HG02571 (cell line): ENCODE results near the gene ANKUB1.

ENCODE experiments used
- ATAC-seq: cut with Tn5 transposase; IDR thresholded peaks from one replicate; pipeline ENCODE4 v1.9.1; 2021; ENCODE audit warnings: mild to moderate bottlenecking, moderate library complexity; ENCODE audit not compliant: unreplicated experiment

Gene ANKUB1

DNA sequence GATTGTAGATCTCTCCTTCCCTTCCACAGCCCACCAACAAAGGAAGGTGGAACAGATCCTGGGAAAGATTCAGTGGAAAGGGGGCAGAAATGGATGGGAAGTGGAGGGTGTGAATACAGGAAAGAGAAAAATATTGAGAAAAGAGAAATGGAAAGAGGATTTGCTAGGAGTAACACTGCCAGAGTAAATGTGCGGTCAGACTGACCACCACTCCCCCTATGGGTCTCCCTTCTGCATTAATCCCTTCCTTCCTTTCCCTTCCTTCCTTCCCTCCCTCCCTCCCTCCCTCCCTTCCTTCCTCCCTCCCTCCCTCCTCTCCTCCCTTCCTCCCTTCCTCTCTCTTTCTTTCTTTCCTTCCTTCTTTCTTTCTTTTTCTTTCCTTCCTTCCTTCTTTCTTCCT is 28.1 kb downstream of the ANKUB1 start:
- ATAC-seq, result no peak

- ATAC-seq, result no peak
Observed at GRCh38 chr3:149763565-149764195, 28.7 kb downstream of the ANKUB1 start.

DNA sequence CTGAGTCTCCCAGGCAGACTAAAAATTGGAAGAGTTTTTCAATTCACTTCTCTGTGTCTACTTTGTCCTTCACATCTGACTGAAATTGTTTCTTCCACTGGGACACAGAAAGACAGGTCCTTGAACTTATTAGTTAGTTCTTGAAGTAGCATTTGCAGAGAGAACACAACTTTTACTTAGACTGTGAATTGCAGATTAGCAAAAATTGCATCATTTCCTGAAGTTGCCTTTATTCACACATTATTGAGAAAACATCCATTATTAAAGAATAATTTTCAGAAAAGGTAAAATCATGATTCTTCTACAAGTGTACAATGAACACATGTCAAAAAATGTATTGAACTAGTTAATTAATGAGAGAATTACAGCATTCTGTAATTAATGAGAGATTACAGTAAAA is 38.6 kb downstream of the ANKUB1 start:
- no peak for ATAC-seq

DNA sequence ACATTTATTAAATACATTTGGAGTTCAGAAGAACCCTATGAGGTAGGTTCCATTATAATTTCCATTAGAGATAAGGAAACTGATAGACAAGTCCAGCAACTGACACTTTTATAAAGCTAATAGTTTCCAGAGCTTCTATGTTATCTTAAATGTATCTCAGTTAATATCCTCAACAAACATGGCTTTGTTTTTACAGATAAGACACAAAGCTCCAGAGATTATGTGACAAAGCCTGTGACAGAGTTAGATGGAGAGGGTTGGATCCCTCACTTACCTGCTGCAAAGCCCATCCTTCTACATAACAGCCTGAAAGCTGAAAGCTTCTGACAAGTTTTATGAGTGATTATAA is 39.6 kb downstream of the ANKUB1 start:
- ATAC-seq, result peak; percentile 4

GRCh38 chr3:149752051-149752787 is 40.1 kb downstream of the ANKUB1 start, which contains the start of gene COMMD2:
Gene COMMD2, minus strand, starts transcription at chr3:149752489. Its CDS starts 45 bp downstream, at chr3:149752444.
- peak; percentile 98 for ATAC-seq

- no peak for ATAC-seq
Observed at GRCh38 chr3:149751551-149751950, 40.8 kb downstream of the ANKUB1 start.

DNA sequence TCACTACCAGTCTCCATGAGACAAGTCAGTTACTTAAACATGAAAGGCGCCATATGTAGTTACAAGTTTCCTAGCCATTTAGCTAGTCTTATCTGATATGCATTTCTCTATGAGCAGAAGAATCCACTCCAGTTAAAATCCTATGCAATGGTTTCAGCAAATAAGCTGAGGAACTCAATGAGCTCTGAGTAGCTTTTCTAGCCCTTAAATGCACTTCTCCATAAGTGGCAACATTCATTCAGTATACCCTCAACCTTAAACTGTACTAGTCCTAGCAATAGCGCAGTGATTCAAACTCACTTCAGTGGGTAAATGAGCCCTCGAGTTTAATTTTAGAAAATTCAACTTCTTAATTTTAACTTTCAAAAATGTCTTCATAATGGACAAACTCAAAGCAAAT is 47.7 kb downstream of the ANKUB1 start:
- ATAC-seq, result no peak

- no peak for ATAC-seq
Observed at GRCh38 chr3:149744151-149744550, 48.2 kb downstream of the ANKUB1 start.

GRCh38 chr3:149739396-149739795 is 53.0 kb downstream of the ANKUB1 start:
- no peak for ATAC-seq

GRCh38 chr3:149738876-149739275 is 53.5 kb downstream of the ANKUB1 start:
- no peak for ATAC-seq

DNA sequence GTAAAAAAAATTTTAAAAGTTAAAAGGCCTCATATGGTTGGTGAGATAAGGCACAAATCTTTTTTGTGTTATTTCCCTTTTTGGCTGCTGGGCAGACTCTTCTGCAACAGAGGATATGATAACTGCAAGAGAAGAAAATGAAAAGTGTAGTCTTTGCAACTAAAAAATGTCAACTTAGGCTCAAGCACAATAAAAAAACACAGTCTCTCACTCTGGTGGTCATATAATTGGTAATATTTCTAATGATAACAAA is 55.5 kb downstream of the ANKUB1 start:
- ATAC-seq, result no peak

DNA sequence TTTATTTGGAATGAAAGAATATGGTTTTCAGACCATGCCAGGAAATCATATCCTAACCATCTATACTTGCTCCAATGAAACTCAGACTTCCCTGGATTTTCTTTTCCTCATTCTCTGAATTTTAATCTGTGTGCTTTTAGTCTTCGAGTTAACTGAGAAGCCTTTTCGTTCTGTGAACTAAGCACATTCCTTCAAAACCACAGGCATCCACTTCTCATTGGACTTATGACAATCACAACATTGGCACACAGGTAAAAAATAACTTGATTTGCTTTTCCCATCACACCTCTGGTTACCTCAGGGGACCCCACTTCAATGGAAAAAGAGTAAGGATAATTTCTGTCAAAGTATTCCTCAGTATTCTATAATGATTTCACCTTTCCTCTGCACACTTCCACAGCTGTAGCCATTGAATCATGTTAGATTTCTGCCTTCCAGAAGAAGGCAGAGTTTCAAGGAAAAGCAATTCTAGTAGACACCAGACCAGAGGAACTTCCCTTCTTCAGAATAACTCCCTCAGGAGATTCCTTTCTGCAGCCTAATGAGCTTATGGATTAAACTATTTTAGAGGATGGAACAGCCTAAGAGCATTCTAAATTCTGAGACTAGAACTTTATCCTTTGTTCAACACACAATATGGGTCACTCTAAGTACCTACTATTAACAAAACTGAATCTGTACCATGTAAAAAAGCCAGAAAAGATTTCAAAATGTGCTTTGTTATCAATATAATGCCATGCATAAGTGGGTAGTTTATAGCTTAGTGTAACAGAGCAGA is 56.0 kb downstream of the ANKUB1 start:
- no peak for ATAC-seq

DNA sequence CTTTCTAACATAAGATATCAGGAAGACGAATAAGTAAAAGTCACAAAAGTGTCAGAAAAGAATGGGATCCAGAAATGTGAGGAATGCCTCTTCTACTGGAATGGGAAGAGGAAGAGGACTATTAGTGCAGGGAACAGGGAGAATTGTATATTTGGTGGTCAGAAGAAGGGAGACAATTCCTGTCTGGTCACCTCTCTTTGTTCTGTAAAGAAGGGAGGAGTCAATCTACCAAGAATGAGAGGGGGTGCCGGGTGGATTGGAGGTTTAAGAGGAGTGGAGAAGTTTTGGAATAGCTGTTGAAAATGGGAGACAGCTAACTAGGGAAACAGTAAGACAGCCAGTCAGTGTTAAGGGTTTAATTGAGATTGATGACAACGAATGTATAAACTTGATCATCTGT is 60.1 kb downstream of the ANKUB1 start:
- no peak for ATAC-seq

DNA sequence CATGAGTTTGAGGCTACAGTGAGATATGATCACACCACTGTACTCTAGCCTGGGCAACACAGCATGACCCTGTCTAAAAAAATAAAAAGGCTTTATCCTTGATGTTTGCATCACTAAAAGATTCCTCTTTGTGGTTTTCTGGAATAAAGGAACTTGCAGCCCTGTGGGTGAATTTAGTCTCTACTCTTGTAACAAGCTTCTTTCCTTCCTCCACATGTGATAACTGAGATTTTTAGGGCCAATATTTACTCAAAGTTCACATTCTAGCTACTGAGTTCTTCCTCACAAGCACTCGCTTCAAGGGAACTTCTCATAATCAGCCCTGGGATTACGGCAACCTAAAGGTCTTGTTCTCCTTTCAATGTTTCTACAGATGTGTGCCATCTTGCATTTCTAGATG is 64.7 kb downstream of the ANKUB1 start:
- ATAC-seq, result no peak

DNA sequence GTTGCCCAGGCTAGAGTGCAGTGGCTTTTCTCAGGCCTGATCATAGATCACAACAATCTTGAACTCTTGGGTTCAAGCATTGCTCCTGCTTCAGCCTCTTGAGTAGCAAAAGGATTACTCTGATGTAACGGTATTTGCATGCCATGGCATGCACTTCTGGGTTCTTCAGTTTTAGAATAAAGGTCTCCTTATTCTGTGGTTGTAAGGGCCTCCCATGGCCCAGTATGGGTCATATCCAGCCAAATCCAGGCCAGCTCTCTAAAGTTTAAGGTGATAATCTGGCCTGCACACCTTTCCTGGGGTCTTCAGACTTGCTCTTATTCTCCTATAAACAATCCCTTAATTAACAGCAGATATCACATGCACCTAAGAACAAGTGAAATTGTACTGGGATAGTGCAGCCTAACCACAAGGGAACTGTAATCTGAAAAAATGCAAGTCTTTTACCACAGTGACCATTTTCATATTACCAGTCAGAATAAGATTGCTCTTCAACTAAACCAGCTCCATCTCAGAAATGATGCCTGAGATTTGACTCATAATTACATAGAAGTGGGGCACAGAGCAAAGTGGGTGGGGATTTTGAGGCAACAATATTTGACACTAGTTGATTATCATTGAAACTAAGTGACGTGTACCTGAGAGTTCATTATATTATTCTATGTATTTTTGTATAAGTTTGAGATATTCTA is 65.5 kb downstream of the ANKUB1 start:
- peak; percentile 61 for ATAC-seq

DNA sequence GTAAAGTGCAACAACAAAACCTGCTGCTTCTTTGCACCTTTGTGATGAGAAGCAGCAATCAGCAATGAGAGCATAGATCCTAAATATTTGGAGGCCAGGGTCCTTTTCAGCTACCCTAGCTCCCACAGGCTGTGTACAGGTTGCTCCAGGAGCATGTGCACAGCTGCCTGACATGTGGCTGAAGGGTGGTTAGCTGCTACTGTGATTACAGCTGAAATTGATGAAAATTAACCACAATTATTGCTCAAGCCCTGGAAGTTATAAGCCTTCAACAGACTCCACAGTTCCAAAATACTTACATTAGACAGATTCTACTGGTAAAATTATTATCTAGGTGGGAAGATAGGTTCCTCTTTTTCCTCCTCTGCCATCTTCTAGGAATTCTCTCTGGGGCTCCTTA is 68.6 kb downstream of the ANKUB1 start:
- no peak for ATAC-seq

GRCh38 chr3:149720918-149721317 is 71.4 kb downstream of the ANKUB1 start:
- no peak for ATAC-seq

DNA sequence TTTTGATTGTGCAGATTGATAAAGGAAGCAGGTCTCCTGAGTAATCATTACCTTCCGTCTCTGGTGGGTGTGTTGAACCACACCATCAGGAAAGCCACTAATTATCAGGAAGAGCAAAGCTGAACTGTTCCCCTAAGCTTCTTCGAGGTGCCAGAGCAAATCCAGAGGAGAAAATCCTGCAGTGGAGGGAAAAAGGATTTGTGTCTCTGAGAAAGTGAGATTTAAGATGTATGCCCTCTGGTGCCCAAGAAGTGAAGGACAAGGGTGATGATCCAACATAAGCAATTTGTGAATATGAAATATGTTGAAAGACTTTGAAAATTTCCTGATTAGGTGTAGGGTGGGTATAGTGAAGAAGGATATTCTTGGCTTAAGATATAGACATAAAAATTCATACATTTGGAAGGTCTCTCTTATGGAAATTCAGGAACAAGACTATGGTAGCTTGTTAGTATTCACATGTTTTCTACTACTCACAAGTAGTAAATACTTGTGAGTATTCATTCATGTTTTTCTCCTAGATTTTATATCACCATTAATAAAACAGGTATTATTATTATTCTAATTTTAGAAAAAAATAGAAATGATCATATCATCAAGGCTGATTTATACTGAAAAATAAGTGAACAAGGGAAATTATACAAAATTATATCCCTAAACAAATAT is 74.8 kb downstream of the ANKUB1 start:
- no peak for ATAC-seq

DNA sequence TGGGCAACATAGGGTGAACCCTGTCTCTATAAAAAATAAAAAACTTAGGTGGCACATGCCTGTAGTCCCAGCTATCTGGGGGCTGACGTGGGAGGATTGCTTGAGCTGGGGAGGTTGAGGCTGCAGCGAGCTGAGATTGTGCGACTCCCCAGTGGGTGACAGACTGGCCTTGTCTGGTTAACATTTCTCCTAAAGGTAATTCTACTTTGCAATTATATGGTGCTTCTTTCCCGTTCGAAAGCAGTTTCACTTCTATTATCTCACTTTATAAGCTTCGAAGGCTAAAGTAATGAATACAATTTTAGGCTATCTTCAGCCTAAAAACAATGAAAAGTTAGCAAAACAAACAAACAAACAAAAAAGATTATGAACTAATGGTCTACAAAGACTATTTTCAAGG is 75.4 kb downstream of the ANKUB1 start:
- ATAC-seq, result no peak

- ATAC-seq, result no peak
Observed at GRCh38 chr3:149715247-149715646, 77.1 kb downstream of the ANKUB1 start.
